Amniotic epithelial cell (primary cell): Measurements from ENCODE around the gene ZCCHC24.
"Not testable (repeated sequence)": the region's sequence is repeated elsewhere in the genome, so short reads cannot be mapped to it uniquely, and the experiment has no call there.

Source experiments
- DNase-seq: peaks from one replicate; pipeline ENCODE4 v3.0.0-alpha.2; 2010; ENCODE audit warnings: low read depth

The ZCCHC24 gene

GRCh38 chr10:79472449-79472848 lies 27.0 kb upstream of the ZCCHC24 start:
- DNase-seq, result no peak

- no peak for DNase-seq
Observed at GRCh38 chr10:79471776-79472175, 26.4 kb upstream of the ZCCHC24 start.

- DNase-seq, result no peak
Observed at GRCh38 chr10:79470096-79470495, 24.7 kb upstream of the ZCCHC24 start.

GRCh38 chr10:79468841-79469585 lies 23.6 kb upstream of the ZCCHC24 start:
- DNase-seq, result no peak

- no peak for DNase-seq
Observed at GRCh38 chr10:79468015-79468560, 22.7 kb upstream of the ZCCHC24 start.

- no peak for DNase-seq
Observed at GRCh38 chr10:79465341-79465740, 19.9 kb upstream of the ZCCHC24 start.

- DNase-seq, result no peak
Observed at GRCh38 chr10:79463578-79464496, 18.4 kb upstream of the ZCCHC24 start.

GRCh38 chr10:79460687-79461086 lies 15.3 kb upstream of the ZCCHC24 start:
- DNase-seq, result no peak

- DNase-seq, result peak; percentile 80
Observed at GRCh38 chr10:79459243-79459642, 13.8 kb upstream of the ZCCHC24 start.

GRCh38 chr10:79458483-79458882 lies 13.1 kb upstream of the ZCCHC24 start:
- peak; percentile 64 for DNase-seq

GRCh38 chr10:79457256-79457785 lies 11.9 kb upstream of the ZCCHC24 start:
- DNase-seq, result no peak

GRCh38 chr10:79454259-79454658 lies 8.8 kb upstream of the ZCCHC24 start:
- peak; percentile 92 for DNase-seq

- DNase-seq, result peak; percentile 61
Observed at GRCh38 chr10:79453392-79453791, 8.0 kb upstream of the ZCCHC24 start.

GRCh38 chr10:79452174-79452611 lies 6.8 kb upstream of the ZCCHC24 start:
- DNase-seq, result peak; percentile 78

- DNase-seq, result no peak
Observed at GRCh38 chr10:79451046-79451699, 5.7 kb upstream of the ZCCHC24 start.

- DNase-seq, result no peak
Observed at GRCh38 chr10:79449181-79450146, 4.0 kb upstream of the ZCCHC24 start.

GRCh38 chr10:79448732-79449049 lies 3.3 kb upstream of the ZCCHC24 start:
- DNase-seq, result no peak

GRCh38 chr10:79447911-79448731 lies 2.7 kb upstream of the ZCCHC24 start:
- DNase-seq, result no peak

- not testable (repeated sequence) for DNase-seq
Observed at GRCh38 chr10:79447249-79447648, 1.8 kb upstream of the ZCCHC24 start.

GRCh38 chr10:79446758-79447084 lies 1.3 kb upstream of the ZCCHC24 start:
- no peak for DNase-seq
